Skeletal muscle tissue (tissue), 4 donors: ENCODE results near the gene DHX35. TPM values are rescaled to one million over a fixed set of nuclear protein-coding genes. Genes with fewer than 3 reads are reported as not detected.

ENCODE experiments used
- H3K27ac ChIP-seq: one replicate; pipeline ENCODE4 v1.7.0; 2013; ENCODE audit warnings: mild to moderate bottlenecking, low read depth, low read length, inconsistent platforms
- H3K27me3 ChIP-seq, 3 donors: one replicate each; pipeline ENCODE4 v1.7.0; 2013; ENCODE audit warnings: low read length in 3 of 3; ENCODE audit not compliant: control insufficient read depth in 3 of 3, insufficient read depth in 3 of 3
- H3K36me3 ChIP-seq, 3 donors: one replicate each; pipeline ENCODE4 v1.7.0; 2013; ENCODE audit warnings: low read length in 3 of 3; ENCODE audit not compliant: control insufficient read depth in 3 of 3, insufficient read depth in 3 of 3
- H3K4me1 ChIP-seq, 3 donors: one replicate each; pipeline ENCODE4 v1.7.0; 2013; ENCODE audit warnings: low read length in 3 of 3, mild to moderate bottlenecking in 3 of 3; ENCODE audit not compliant: control insufficient read depth in 3 of 3, insufficient read depth in 3 of 3
- H3K4me3 ChIP-seq, 3 donors: one replicate each; pipeline ENCODE4 v1.7.0; 2013; ENCODE audit warnings: low read length in 3 of 3
- H3K9ac ChIP-seq, 3 donors: one replicate each; pipeline ENCODE4 v1.7.0; 2013; ENCODE audit warnings: low read length in 3 of 3, mild to moderate bottlenecking in 3 of 3, moderate library complexity in 2 of 3, low read depth in 1 of 3
- H3K9me3 ChIP-seq, 3 donors: one replicate each; pipeline ENCODE4 v1.7.0; 2013; ENCODE audit warnings: low read length in 3 of 3; ENCODE audit not compliant: control insufficient read depth in 3 of 3
- total RNA-seq: library from RNA; depleted of rRNA; stranded (reverse); fragments of >200 nt; gene quantifications from one replicate; pipeline ENCODE4 v1.2.3, GENCODE V29; 2014
- donor health status: Osteomylitis.

Gene DHX35
- total RNA-seq, 1 donor from 2014 or later = 8.4 TPM

DNA sequence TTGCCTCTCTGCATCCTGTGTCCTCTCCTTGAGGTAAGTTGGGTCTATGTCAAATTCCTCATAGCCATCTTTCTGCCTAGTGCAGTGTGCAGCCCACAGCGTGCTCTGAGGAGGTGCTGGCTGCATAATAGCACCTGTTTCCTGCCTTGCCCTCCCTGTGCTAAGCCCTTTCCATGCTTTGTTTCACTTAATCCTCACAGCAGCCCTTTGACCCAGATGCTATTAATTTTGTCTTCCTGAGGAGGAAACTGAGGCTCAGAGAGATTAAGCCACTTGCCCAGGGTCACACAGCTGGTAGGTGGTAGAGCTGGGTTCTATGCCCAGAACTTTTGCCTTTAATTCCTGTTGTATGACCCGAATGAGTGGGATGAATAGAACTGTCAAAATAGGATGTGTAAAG, 22.5 kb upstream of the DHX35 start:
- Histone ChIP-seq H3K4me1 (no peaks in the 10 kb centered on the region), H3K36me3 (no peaks in the 10 kb centered on the region), H3K27me3 (no peaks in the 10 kb centered on the region), H3K9ac (no peak overlapping the region), H3K4me3 (no peak overlapping the region), H3K9me3 (no peaks in the 10 kb centered on the region), H3K27ac (no peak overlapping the region)

DNA sequence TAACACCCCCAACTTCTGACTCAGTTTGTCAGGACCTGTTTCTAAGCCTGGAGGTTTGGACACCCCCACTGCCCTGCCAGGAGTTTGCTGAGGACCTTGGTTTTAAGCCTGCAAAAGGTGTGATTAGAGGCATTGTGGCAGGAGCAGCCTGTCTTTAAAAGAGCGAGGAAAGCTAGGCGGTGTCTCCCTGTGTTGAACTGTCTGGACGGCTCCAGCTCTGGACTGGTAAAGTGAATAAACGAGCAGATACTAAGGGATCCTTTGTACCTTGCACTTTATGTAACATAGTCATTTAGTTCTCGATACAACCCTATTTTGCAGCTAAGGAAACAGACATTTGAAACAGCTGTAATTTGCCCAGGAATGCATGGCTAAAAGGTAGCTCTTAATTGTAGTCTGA, 21.5 kb upstream of the DHX35 start:
- Histone ChIP-seq H3K27me3 (no peaks in the 10 kb centered on the region), H3K9me3 (no peaks in the 10 kb centered on the region), H3K4me3 (no peak overlapping the region), H3K4me1 (no peaks in the 10 kb centered on the region), H3K9ac (no peak overlapping the region), H3K27ac (no peak overlapping the region), H3K36me3 (no peaks in the 10 kb centered on the region)

DNA sequence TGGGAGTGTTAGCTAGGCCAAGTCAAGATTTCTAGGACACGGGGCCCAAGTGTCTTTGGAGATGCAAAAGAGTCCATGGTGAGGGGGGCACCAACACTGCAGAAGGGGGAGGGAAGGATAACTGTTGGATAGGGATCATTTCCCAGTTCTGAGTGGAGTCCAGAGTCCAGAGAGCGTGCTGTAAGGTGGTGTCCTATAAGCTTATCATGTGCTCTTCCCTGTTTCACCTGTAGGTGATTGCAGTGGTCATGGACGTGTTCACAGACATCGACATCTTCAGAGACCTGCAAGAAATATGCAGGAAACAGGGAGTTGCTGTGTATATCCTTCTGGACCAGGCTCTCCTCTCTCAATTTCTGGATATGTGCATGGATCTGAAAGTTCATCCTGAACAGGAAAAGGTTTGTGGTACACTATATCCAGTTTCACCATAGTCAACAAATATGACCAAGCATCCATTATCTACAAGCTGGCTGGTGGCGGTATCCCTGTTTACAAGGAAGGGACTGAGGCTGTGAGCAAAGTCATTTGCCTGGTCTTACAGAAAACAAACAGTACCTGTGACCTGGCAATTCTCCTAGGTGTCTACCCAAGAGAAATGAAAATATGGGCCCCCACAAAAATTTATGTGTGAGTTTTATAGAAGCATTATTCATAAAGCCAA, 20.3 kb upstream of the DHX35 start:
- H3K9ac ChIP-seq = no peak overlapping the region
- H3K4me3 ChIP-seq = no peak overlapping the region
- no peaks in the 10 kb centered on the region for H3K27me3 ChIP-seq
- H3K9me3 ChIP-seq = no peaks in the 10 kb centered on the region
- H3K36me3 ChIP-seq = no peaks in the 10 kb centered on the region
- H3K4me1 ChIP-seq = no peaks in the 10 kb centered on the region
- no peak overlapping the region for H3K27ac ChIP-seq

DNA sequence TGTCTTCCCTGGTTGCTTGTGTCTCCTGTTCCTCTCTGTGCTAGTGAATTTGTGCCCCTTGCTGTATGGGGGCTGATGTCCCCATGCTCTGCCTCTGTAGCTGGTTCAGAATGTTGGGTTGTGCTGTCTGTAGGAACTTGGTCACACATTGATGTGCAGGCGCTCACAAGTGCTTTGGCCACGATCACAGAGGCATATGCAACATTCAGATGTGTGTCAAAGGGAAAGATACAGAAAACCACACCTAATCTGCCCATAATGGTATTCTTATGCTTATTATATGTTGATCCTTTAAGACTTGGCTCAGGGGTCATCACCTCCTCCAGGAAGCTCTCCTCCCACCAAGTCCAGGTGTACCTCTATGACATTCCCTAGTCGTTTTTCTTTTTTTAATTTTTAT, 17.1 kb upstream of the DHX35 start:
- Histone ChIP-seq H3K9me3 (no peaks in the 10 kb centered on the region), H3K27ac (no peak overlapping the region), H3K4me1 (no peaks in the 10 kb centered on the region), H3K4me3 (no peak overlapping the region), H3K36me3 (no peaks in the 10 kb centered on the region), H3K9ac (no peak overlapping the region), H3K27me3 (no peaks in the 10 kb centered on the region)

GRCh38 chr20:38946836-38947235, 15.3 kb upstream of the DHX35 start:
- H3K27ac ChIP-seq = no peak overlapping the region
- no peaks in the 10 kb centered on the region for H3K9me3 ChIP-seq
- no peak overlapping the region for H3K9ac ChIP-seq
- H3K27me3 ChIP-seq = no peaks in the 10 kb centered on the region
- H3K4me1 ChIP-seq = no peaks in the 10 kb centered on the region
- H3K36me3 ChIP-seq = no peaks in the 10 kb centered on the region
- H3K4me3 ChIP-seq = no peak overlapping the region

- no peak overlapping the region for H3K27ac ChIP-seq
- H3K27me3 ChIP-seq = no peaks in the 10 kb centered on the region
- no peaks in the 10 kb centered on the region for H3K9me3 ChIP-seq
- no peaks in the 10 kb centered on the region for H3K4me1 ChIP-seq
- no peak overlapping the region for H3K4me3 ChIP-seq
- no peaks in the 10 kb centered on the region for H3K36me3 ChIP-seq
- no peak overlapping the region for H3K9ac ChIP-seq
Observed at GRCh38 chr20:38947931-38948362, 14.2 kb upstream of the DHX35 start.

DNA sequence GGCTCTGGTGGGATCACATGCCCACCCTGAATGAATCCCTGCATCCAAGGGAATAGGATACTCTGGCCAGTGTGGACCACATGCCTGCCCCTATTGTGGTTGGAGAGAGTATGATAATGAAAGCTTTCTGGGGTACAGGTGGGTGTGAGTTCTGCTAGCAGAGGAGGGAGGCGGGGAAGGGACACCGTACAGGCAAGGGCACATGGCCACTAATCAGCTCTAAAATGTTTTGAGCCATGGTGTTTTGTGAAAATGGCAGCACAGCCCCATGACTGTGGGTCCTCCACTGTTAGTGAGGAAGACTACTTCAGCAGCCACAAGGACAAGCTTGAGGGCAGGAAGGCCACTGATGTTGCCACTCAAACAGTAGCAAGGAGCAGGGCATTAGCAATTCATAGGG, 11.9 kb upstream of the DHX35 start:
- Histone ChIP-seq H3K27ac (no peak overlapping the region), H3K9ac (no peak overlapping the region), H3K4me1 (no peaks in the 10 kb centered on the region), H3K4me3 (no peak overlapping the region), H3K36me3 (no peaks in the 10 kb centered on the region), H3K9me3 (no peaks in the 10 kb centered on the region), H3K27me3 (no peaks in the 10 kb centered on the region)

GRCh38 chr20:38951611-38952010, 10.5 kb upstream of the DHX35 start:
- no peak overlapping the region for H3K27ac ChIP-seq
- no peaks in the 10 kb centered on the region for H3K9me3 ChIP-seq
- H3K4me1 ChIP-seq = no peaks in the 10 kb centered on the region
- no peaks in the 10 kb centered on the region for H3K36me3 ChIP-seq
- H3K27me3 ChIP-seq = no peaks in the 10 kb centered on the region
- H3K9ac ChIP-seq = no peak overlapping the region
- no peak overlapping the region for H3K4me3 ChIP-seq

GRCh38 chr20:38952153-38952552, 10.0 kb upstream of the DHX35 start:
- no peak overlapping the region for H3K4me3 ChIP-seq
- H3K9me3 ChIP-seq = no peaks in the 10 kb centered on the region
- H3K27me3 ChIP-seq = no peaks in the 10 kb centered on the region
- H3K9ac ChIP-seq = no peak overlapping the region
- no peaks in the 10 kb centered on the region for H3K4me1 ChIP-seq
- no peaks in the 10 kb centered on the region for H3K36me3 ChIP-seq
- H3K27ac ChIP-seq = no peak overlapping the region

DNA sequence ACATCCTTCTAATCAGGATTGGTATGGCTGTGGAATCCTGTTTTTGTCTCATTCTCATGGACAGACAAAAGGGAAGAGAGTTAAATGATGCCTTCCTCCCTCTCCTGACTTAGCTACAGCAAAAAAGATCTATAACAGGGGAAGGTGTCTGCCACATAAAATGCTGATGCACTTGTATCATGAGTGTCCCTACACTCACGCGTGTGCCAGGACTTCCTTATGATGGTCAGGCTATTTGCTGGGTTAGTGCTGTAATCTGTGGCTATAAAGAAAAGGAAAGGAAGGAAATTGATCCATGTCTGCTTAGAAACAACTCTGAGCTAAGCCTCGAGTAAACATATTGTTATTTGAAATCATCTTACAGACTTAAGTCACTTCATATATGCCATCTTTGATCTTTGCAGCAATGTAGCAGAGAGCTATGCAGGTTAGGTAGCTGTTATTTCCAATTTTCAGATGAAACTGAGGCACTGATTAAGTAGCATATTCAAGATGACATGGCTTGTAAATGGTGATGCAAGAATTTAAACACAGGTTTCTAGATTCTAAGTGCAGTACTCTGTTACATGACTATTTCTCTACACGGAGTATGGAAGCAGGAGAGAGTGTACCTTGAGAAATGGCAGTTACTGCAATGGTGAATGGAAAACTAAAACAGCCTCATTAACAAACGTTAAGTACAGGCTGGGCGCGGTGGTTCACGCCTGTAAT, 8.4 kb upstream of the DHX35 start:
- H3K9ac ChIP-seq = no peak overlapping the region
- no peak overlapping the region for H3K27ac ChIP-seq
- no peaks in the 10 kb centered on the region for H3K9me3 ChIP-seq
- H3K4me1 ChIP-seq = no peaks in the 10 kb centered on the region
- no peak overlapping the region for H3K4me3 ChIP-seq
- no peaks in the 10 kb centered on the region for H3K27me3 ChIP-seq
- H3K36me3 ChIP-seq = no peaks in the 10 kb centered on the region
